DMS153 treated with DMSO at 0.1 percent for 48 hours (cell line): ENCODE results near the gene H2AZ1.

Experiments used
- DNase-seq: peaks from one replicate; lab custom pipeline; 2025; ENCODE audit not compliant: unreplicated experiment; lab: John Stamatoyannopoulos, UW

The H2AZ1 gene

DNA sequence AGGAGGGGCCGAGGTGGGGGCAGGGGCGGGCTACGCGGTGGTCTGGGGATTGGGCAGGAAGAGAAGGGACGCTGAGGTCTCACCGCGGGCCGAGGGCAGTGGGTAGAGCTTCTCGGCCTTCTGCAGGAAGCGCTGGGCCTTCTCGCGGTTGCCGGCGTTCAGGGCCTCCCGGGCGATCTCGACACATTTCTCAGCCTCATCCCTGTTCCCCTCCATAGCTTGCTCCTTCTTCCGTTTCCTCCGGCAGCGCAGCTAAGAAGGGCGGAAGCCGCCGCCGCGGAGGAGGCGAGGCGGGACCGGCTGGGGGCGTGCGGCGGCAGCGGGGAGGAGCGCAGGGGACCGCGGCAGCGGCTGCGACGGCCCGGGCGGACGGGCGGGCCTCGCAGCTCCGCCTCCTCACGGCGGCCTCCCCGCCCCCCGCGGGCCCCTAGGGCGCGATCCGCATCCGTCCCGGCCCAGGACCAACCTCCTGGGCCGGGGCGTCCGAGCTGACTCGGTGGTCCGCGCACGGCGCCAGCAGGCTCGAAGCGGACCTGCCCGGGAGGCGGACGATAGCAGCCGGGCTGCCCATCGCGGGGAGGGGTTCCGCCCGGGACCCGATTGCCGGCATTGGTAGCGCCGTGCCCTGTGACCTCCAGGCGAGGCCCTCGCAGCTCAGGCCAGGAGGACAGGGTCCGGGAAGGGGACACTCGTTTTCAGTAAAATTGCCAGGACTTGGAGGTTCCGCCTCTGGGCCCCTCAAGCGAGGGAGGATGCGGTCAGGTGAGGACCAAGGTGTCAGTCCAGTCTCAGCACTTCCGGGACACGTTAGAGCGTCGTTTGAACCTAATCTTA, 3.5 kb downstream of the H2AZ1 start, which contains the start of gene DNAJB14:
Gene DNAJB14 (minus strand): TSS at position 263 of the 834 bp plus-strand sequence. CDS start 47 bp downstream, at position 216.
- DNase-seq, result peak; percentile 25

DNA sequence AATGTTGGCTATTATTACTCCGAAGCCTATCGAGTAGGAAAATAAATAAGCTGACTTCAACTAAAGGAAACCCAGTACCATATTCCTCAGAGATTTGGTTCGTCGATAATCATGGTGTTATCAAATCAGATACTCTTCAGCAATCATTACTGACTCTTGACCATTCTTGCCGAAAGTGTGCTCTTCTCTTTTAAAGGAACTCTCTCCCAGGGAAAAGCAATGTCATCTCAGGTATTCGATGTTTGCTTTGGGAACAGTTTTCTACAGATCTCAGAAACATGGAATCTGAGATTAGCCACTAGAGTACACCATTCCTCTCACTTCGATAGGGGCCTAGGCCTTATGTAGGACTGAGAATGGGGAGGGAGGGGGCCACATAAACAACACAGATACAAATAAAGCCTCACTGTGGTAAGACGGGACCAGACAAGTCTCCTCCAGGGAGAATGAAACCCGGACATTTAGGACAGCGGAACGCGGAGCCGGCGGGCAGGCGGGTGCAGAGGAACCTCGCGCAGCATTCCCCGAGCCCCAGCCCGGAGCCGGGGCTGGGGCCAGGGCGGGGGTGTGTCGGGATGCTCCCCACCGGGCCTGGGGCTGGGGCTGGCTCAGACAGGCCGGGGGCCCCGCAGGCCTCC, 4.2 kb downstream of the H2AZ1 start:
- DNase-seq, result peak; percentile 21

DNA sequence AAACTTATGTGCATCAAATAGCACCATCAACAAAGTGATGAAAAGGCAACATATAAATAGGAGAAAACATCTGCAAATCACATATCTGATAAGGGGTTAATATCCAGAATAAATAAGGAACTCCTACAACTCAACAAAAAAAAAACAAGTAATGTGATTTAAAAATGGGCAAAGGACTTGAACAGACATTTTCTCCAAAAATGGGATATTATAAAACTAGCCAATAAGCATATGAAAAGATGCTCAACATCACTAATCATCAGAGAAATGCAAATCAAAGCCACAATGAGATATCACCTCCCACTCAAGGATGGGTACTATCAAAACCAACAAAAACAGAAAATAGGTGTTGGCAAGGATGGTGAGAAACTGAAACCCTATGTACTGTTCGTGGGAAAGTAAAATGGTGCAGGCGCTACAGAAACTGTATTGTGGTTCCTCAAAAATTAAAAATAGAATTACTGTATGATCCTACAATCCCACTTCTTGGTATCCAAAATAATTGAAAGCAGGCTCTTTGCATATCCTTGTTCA, 6.1 kb downstream of the H2AZ1 start:
- DNase-seq, result no peak

DNA sequence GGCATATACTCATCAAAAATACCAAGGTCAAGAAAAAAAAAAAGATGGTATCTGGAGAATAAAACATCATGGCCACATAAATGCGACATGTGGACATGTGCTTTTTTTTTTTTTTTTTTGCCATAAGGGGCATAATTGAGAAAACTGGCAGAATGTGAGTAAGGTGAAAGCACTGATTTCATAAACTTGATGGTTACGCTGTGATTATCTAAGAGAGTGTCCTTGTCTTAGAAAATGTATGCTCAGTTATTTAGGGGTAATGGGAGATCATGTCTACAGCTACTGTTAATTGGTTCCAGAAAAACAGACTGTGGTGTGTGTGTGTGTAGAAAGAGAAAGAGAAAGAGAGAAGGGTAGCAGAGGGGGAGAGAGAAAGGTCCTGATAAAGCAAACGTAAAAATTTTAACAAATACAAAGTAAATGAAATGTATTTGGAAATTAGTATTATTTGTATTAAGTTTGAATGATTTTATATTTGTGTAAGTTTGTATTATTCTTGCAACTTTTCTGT, 11.8 kb downstream of the H2AZ1 start:
- no peak for DNase-seq

DNA sequence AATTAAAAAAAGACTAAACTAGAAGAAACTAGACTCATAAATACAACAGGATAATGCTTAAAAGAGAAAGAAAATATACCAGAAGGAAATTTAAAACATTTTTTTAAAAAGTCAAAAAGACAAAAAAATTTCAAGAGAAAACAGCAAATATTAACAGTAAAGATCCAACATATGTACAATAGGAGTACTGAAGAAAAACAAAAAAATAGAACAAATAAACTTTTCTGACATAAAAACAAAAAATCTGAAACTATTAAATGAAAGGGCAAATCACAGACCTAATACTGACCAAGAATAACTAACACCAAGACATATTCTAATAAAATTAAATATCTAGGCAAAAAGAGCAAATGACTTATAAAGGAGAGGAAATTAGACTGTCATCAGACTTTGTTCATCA, 15.2 kb downstream of the H2AZ1 start:
- DNase-seq, result no peak

DNA sequence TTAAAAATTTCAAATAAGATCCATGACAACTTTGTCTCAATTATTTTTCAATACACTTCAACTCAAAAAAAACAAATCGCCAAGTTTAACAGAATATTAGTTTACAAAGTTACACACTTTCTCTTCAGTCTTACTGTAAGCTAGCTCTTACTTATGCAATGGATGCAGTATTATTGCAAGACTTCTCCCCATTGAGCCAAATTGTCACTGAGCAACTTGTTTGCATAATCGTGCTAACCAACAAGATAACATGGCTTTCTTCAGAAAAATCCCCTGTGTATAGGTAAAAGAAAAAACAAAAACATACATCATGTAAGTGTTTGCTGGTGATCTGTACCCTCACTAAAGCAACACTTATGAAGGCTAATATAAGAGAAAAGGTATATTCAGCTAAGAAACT, 22.5 kb downstream of the H2AZ1 start:
- DNase-seq, result no peak

DNA sequence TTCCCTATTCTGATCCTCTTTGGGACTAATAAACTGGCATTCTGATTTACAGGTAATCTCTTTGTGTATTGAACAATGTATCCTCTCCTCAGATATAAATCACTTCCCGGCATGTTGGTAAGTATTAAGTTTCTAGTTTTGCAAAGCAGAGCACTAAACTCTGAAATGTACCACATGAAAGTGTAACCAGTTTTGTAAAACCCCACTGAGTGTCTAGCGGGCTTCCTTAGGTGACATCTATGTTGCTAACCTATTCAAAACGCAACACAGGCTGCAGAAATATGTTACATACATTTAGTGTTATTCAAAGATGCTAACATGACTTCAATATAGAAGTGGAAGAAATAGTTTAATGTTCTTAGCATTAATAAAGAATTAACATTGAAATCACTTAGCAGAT, 28.9 kb downstream of the H2AZ1 start:
- DNase-seq, result no peak

DNA sequence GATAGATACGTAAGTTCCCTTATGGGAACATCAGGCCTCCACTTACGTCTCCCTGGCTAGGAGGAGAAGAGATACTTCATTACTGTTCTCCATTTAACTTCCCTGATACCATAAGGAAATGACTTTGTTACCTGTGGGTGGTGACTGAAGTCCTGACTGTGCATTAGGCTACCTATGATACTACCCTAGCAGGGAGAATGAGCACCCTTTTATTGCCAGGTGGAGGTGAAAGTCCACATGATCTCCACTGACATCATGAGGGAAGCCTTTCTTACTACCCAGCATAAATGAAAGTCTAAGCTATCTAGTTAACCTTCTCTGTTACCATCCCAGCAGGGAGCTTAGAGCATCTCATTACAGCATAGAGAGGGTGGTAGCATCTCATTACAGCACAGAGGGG, 31.4 kb downstream of the H2AZ1 start:
- DNase-seq, result no peak

DNA sequence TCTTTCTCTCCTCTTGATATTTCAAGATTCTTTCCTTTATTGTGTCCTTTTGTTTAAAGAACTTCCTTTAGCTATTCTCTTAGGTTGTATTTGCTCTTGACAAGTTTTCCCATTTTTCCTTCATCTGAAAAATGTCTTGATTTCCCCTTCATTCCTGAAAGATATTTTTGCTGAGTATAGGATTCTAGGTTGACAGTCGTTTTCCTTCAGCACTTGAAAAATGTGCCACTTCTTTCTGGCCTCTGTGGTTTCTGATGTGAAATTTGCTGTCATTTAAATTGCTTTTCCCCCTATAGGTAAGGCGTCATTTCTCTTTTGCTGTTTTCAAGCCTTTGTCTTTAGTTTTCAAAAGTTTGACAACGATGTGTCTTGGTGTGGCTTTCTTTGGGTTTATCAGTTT, 32.5 kb downstream of the H2AZ1 start:
- DNase-seq, result no peak

DNA sequence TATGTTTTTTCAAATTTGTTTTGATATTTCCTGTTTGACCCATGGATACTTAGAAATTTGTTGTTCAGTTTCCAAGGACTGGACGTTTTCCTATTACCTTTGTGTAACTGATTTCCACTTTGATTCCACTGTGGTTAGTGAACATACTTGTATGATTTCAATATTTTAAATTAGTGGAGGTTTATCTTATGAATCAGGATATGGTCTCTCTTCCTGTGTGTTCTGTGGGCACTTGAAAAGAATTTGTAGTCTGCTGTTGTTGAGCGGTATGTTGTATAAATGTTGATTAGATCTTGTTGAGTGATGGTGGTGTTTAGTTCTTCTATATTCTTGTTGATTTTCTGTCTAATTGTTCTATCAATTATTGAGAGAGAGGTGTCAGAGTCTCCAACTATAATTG, 34.6 kb downstream of the H2AZ1 start:
- DNase-seq, result no peak
